HUDEP-2 (cell line): Measurements from ENCODE around the gene DCUN1D1.

Source experiments
- DNase-seq, 76 experiments: peaks; one replicate each; lab custom pipeline; 2025; ENCODE audit not compliant: unreplicated experiment in 76 of 76; lab: John Stamatoyannopoulos, UW

DCUN1D1 gene

DNA sequence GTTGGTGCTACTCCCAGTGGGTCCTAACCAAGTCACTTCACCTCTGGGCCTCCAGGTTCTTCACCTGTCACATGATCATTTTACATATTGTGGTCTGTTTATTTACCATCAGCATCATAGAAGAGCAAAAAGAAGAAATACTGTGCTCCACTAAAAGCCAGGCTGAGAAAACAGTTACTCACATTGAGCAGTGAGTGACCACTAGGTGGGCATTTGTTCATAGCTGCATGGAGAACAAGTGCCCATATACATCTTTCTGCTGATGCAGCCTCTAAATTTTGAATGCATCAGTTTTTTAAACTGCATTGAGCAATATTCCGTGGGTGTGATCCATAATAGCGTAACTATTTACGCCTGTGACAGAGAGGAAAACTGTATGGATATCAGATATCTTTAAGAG is 76.2 kb downstream of the DCUN1D1 start:
- no peak for DNase-seq

DNA sequence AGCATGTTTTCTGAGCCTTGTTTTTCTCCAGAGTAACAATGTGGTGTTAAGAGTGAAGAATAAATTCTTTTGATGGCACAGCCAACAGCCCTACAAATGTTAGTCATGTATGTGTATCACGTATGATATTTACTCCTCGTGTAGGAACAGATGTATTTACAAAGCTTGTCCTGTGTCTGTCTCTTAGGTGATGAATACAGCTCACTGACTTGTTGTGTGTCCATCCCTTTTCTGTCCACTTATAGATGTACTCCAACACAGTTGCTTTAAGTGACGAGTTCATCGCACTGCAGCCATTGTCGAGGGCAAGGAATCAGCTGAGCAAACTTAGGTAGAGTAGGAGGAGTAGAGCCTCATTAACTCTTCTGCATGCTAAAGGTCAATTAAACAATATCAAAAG is 78.1 kb downstream of the DCUN1D1 start:
- no peak for DNase-seq

DNA sequence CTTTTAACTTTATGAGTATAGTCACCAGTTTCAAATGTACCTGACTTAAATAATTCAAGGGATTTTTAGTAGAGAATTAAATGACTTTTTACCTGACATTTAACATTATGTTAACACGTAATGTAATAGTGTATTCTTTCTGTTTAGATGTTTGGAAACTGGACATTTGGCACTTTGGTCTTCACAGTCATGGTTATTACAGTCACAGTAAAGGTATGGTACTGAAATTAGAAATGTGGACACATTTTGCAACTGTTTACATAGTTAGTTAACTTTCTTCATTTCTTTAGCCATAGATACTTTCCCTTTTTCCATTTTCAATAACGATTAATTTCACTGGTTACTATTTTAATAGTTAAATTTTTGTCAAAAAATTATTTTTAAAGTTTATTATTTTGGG is 83.8 kb downstream of the DCUN1D1 start:
- no peak for DNase-seq

DNA sequence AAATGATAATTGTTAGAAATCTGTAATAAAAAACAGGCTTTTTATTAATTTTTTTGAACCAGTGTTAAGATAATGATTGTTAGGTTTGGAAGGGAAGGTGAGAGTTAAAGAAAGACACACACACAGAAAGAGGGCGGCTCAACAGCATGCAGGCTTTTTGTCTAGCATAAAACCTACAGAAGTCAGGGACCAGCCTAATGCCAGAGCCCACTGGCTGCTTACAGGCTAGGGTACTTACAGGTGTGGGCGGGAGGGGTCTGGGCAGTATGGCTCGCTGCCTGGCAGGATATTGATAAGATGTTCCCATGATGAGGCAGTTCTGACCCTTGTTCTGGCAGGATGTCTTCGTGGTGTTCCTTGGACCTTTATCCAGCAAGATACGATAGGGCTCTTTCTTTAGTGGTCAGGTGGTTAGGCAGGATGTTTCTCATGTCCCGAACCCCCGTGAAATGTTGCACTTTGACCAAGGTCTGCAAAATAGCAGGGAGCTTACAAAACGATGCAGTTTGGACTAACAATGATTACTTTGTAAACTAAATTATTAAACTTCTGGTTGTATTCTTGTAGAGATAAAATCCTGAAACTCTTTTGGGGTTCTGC is 84.7 kb downstream of the DCUN1D1 start:
- peak in 6 of 76 experiments; percentile 4 to 24 (median 10) for DNase-seq

DNA sequence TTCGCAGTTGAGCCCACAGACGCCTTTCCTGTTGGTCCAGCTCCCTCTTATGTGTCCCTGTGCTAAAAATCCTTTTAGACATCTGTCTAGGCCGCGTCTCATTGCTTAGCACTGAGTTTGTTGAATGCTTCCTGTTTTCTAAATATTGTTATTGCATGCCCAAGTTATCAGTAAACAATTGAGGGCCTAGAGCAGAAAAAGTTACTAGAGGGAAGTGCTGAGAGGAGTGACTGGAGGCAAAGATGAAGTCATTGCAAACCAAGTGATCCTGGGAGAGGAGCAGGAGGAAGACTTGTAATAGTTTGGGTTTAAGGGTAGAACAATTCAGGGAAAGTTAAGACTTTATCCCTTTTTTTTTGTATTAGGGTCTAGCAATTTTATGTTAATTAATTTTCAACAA is 88.1 kb downstream of the DCUN1D1 start:
- DNase-seq, result no peak

DNA sequence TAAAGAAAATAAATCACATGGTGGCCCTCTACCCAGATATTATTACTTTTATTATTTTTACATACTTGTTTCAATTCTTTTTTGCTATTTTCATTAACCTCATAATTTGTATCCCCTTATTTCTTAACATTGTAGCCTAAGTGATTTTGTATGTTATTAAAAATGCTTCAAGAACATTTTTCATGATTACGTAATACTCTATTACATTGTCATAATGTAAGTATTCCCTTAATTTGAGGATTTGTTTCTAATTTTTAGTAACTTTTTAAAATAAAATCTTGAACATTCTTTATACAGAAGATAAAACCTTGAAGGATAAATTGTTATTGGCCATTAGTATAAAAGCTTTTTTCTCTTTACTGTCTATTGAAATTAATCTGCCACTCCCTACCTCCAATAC is 89.0 kb downstream of the DCUN1D1 start:
- no peak for DNase-seq

DNA sequence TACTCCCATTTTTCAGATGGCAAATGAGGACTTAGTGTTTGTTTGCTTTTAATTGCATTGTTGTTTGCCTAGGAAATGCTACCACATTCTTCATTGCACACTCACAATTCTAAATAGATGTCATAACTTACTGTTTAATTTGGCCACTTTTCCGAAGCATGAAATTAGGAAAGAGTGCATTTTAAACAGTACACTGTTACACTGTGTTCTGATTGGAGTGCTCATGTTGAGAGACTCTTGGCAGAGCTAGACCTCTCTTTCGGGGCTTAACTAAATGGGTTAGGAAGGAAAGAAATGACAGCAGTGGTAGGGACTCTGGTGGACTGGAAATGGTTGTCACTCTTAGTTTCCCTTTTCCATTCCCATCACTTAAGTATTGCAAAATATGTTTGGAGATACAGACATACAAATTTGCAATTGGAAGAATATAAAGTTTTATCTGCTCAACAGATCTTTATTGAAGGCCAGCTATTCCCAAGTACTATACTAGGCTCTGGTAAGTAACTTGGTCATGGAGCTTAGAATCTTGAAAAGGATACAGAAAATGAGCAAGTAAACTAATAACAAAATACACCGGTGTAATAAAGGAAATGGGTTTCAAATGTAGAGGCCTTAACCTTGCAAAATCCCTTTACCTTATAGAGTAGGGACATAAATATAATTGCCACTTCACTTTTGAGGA is 90.2 kb downstream of the DCUN1D1 start:
- no peak for DNase-seq
